GM21619 (cell line): ENCODE data around the gene ADCY9.
"Not testable (repeated sequence)": the region's sequence is repeated elsewhere in the genome, so short reads cannot be mapped to it uniquely, and the experiment has no call there.

Experiments
- ATAC-seq: cut with Tn5 transposase; IDR thresholded peaks from one replicate; pipeline ENCODE4 v1.9.1; 2021; ENCODE audit not compliant: unreplicated experiment

ADCY9 gene

GRCh38 chr16:4071686-4072561 is 44.3 kb downstream of the ADCY9 start:
- no peak for ATAC-seq

DNA sequence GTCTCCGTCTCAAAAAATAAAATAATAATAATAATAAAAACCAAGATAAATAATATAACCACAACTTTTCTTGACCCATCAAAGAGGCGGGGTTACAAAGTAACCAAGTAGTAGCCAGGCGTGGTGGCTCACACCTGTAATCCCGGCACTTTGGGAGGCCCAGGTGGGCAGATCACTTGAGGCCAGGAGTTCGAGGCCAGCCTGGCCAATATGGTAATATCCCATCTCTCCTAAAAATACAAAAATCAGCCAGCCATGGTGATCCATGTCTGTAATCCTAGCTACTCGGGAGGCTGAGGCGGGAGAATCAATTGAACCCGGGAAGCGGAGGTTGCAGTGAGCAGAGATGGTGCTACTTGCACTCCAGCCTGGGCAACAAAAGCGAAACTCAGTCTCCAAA is 45.3 kb downstream of the ADCY9 start:
- ATAC-seq, result no peak

DNA sequence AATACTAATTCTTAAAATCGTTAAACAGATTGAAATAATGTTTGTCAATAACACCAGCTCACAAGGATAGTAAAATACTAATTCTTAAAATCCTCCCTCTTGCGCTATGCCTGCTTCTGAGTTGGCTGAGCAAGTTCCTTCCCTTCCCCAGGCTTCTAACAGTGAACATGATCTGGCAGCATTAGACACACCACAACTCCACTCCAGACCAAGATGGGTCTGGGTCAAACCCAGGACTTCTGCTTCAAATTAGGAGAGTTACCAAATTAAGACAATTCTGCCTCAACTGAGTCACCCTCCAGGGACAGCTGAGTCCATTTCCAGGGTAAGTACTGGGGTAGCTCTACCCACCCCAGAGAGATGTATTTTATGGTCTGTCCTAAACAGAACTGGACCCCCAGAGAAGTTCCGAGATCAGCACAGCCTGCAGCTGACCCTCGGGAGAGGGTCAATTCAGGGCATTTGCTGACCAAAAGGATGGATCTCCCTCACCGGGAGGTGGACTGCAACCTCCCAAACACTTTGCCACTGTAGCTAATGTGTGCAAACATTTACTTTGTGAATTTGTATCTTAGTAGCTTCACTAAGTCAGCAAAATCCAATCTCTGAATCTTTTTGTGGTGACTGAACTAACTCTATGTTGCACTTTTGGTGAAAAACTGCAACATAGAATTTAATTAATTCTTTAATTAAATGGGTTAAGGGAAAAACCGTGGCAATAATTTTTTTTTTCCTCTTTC is 48.8 kb downstream of the ADCY9 start:
- no peak for ATAC-seq

- no peak for ATAC-seq
These were observed 51.3 kb downstream of the ADCY9 start for GRCh38 chr16:4064950-4065352.

GRCh38 chr16:4062212-4062802 is 53.9 kb downstream of the ADCY9 start:
- ATAC-seq, result no peak

- no peak for ATAC-seq
These were observed 55.4 kb downstream of the ADCY9 start for GRCh38 chr16:4060823-4061222.

DNA sequence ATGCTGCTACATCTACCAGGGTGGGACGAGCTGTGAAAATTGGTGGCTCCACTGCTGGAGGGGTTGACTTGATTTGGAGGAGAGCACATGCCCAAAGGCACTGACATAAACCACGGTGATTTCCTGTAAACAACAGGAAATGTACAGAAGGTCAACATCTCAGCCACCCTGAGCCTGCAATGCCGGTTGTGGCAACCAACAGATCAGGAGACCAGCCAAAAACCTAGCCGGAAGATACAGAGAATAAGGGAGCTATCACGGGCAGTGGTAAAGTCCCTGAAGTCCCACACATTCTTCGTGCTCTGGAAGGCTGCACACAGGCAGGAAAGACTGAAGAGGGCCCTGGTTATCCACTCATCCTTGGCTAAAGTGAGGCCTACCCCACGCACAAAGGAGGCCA is 56.2 kb downstream of the ADCY9 start:
- no peak for ATAC-seq

- ATAC-seq, result no peak
These were observed 57.9 kb downstream of the ADCY9 start for GRCh38 chr16:4058386-4058785.

DNA sequence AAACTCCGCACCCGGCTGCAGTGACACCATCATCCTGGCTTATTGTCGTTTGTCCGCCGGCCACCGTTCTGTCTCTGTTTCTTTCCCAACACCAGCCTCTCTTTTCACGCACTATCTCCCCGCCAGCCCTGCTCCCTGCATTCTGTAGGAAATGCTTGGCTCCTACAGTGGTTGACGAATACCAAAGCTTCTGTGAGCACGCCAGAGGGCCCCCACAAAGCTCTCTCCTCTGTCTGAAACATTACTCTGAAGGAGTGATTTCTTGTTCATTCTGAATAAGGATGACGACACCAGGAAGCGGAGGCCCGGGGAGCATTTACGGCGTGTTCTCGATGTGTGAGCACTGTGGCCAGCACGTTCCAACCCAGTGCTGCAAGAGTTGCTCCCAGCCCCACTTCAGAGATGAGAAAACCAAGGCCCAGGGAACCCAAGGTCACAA is 58.8 kb downstream of the ADCY9 start:
- no peak for ATAC-seq

GRCh38 chr16:4056161-4057105 is 59.8 kb downstream of the ADCY9 start:
- ATAC-seq, result no peak

DNA sequence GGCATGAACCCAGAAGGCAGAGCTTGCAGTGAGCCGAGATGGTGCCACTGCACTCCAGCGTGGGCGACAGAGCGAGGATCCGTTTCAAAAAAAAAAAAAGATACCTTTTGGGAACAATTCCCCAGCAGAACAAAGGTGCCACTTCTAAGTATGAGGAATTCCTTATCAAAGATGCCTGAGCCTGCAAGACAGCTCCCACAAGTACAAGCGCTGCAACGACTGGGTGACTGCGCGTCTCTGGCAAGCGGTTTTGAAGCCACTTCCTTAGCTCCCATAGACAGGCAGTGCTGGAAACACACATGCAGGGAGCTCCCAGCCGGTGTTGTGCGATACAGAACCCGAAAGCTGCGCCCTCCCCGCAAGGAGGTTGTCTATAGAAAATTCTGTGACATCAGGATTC is 60.5 kb downstream of the ADCY9 start:
- ATAC-seq, result no peak

- ATAC-seq, result no peak
These were observed 62.9 kb downstream of the ADCY9 start for GRCh38 chr16:4053301-4053845.

DNA sequence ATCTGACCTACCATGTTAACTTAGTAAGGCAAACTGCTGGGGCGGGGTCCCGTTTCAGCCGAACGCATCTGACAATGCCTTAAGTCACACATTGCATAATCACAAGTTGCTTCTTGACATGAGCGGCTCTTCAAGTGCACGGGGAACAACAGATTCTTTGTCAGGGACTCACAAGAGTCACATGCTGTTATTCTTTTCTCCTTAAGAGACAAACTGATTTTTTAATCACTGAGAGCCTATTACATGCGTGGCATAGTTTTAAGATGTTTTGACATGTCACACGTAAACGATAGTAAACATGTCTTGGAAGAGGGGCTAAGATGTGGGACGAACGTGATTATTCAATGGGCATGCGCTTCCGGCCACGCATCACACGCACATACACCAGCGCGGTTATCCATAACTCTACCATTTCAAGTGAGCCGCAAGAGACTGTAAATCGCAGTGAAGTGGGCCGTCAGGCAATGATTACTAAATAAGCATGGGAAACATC is 63.4 kb downstream of the ADCY9 start:
- ATAC-seq, result no peak

GRCh38 chr16:4052096-4052495 is 64.1 kb downstream of the ADCY9 start:
- no peak for ATAC-seq

DNA sequence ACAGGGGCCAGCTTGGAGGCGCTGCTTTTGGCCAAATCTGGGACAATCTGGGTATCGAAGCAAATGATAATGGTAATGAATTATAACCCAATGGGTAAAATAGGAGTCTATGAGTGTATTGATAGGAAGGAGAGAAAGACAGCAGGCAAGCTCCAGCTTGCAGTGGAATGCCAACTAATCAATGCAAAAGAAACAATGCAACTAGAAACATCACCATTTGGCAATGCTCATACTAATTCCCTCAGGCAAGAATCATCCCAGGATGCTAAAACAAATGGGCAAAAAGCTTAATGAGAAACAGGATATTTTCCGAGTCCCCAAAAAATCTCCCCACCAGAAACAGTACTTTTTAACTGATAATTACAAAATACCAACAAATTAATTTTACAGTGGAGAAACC is 64.7 kb downstream of the ADCY9 start:
- ATAC-seq, result no peak

DNA sequence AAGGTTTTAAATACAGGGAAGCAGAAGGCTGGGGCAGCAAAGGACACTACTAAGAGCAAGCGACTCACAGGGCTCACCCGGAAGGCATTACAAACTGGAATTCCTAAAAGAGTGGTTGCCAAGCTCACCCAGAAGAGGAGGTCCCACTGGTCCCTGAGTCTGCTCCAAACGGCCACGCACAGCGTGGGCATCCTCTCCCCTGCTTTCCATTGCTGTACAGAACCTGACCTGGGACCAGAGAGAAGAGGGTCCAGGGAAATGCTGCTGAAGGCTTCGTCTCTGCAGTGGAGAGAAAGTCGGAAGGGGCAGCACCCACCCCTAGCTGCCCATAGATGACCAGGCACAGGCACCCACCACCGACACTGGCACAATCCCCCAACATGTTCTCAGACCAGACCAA is 67.2 kb downstream of the ADCY9 start:
- ATAC-seq, result no peak

DNA sequence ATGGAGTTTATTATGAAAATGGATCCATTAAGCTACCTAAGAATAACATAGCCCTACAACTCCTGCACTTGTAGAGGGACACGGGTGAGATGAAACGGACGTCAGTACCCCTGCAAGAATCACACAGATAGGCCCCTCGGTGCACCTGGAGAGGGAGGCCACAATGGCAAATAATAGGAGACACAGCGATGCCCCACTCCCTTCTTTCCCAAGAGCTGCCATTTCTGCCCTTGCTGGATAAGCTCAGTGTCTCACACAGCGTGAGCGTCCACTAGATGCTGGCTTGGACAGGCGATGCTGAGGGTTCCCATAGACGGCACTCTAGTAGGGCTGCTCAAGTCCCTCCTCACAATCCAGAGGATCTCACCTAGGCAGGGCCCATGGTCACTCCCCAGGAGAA is 67.8 kb downstream of the ADCY9 start:
- no peak for ATAC-seq

DNA sequence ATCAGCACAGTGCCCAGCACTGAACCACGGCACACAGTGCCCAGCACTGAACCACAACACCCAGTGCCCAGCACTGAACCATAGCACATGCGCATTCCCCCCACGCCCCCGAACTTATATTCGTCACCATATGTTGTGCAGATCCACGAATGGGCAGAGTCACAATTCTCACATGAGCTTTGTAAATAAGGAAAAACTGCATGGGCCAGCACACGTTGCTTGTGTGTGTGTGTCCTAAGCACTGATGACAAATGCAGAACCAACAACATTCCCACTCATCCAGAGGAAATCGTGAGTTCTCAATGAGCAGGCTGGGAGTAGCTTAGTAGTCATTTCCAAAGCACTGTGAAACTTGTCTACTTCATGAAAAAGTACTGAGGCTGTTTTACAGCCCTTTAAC is 70.0 kb downstream of the ADCY9 start:
- ATAC-seq, result no peak

DNA sequence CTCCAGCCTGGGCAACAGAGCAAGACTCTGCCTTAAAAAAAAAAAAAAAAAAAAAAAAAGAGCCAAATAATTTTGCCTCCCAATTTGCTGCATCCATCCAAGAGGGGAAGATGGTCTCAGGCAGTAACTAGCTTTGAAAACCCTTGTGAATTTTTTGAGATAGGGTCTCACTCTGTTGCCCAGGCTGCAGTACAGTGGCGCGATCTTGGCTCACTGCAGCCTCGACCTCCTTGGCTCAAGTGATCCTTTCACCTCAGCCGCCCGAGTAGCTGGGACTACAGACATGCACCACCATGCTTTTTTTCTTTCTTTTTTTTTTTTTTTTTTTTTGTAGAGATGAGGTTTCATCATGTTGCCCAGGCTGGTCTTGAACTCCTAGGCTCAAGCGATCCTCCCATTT is 70.7 kb downstream of the ADCY9 start:
- not testable (repeated sequence) for ATAC-seq

- ATAC-seq, result no peak
These were observed 73.7 kb downstream of the ADCY9 start for GRCh38 chr16:4042581-4042980.
